GM12878 (cell line): ENCODE data around the gene BCL2. TPM values are rescaled to one million over a fixed set of nuclear protein-coding genes. Genes with fewer than 3 reads are reported as not detected.

Experiments
- ATAC-seq: fragments of 200-7000 bp; cut with Tn5 transposase; 3 replicates; pipeline ENCODE4 v1.9.1; 2020; ENCODE audit warnings: mild to moderate bottlenecking, moderate library complexity
- BruUV-seq: library from RNA; stranded (reverse); fragments of 400-500 nt; replicated peaks from 2 replicates; lab custom pipeline; 2021; lab: Mats Ljungman, UMichigan
- CTCF ChIA-PET: fragments of 300-600 bp; sonication (Branson Sonifier 250); formaldehyde crosslinking; extraction: SDS; loops from one replicate; lab custom pipeline; 2021; ENCODE audit warnings: inconsistent platforms; lab: Yijun Ruan, JAX
- POLR2A ChIA-PET: fragments of 350-600 bp; formaldehyde crosslinking; extraction: SDS; loops from one replicate; lab custom pipeline; 2021; ENCODE audit warnings: inconsistent platforms; lab: Charles Lee
- RAD21 ChIA-PET: fragments of 300-600 bp; sonication (Branson Sonifier 250); formaldehyde crosslinking; loops from one replicate; lab custom pipeline; 2023; ENCODE audit warnings: antibody characterized with exemption; ENCODE audit not compliant: unreplicated experiment; lab: Charles Lee
- SMC1A ChIA-PET: fragments of 300-600 bp; sonication (Branson Sonifier 250); formaldehyde crosslinking; loops from one replicate; lab custom pipeline; 2023; ENCODE audit not compliant: unreplicated experiment, uncharacterized antibody; lab: Charles Lee
- DNase-seq: peaks from one replicate; pipeline ENCODE4 v3.0.0-alpha.2; 2011; ENCODE audit warnings: low read depth, low spot score
- FAIRE-seq: peaks from 3 replicates; lab custom pipeline; 2011; peaks lifted over from hg19 to GRCh38; lab: Jason Lieb, UNC
- H2AFZ ChIP-seq: 2 replicates; pipeline ENCODE4 v1.6.0; 2011; ENCODE audit warnings: low read depth, low read length, control low read depth; ENCODE audit not compliant: control insufficient read depth
- H3K27ac ChIP-seq: 2 replicates; pipeline ENCODE4 v1.5.1; 2011; ENCODE audit warnings: control low read depth; ENCODE audit not compliant: control insufficient read depth, insufficient read depth
- H3K27me3 ChIP-seq, 2 experiments: replicated peaks in 1 of 2; 2 replicates each; pipeline versions ENCODE4 v1.6.0 to v1.6.1; 2011; ENCODE audit warnings: low read length in 1 of 2; ENCODE audit not compliant: control insufficient read depth in 2 of 2, insufficient read depth in 2 of 2
- H3K36me3 ChIP-seq, 2 experiments: 2 replicates each; pipeline ENCODE4 v1.5.1; 2011; ENCODE audit warnings: low read length in 1 of 2; ENCODE audit not compliant: control insufficient read depth in 2 of 2, insufficient read depth in 2 of 2
- H3K4me1 ChIP-seq: 2 replicates; pipeline ENCODE4 v1.6.1; 2011; ENCODE audit warnings: mild to moderate bottlenecking, low read length, moderate library complexity, mixed read lengths; ENCODE audit not compliant: control insufficient read depth, insufficient read depth
- H3K4me2 ChIP-seq: 2 replicates; pipeline ENCODE4 v1.6.0; 2011; ENCODE audit warnings: control low read depth; ENCODE audit not compliant: control insufficient read depth, insufficient read depth
- H3K4me3 ChIP-seq: fragments of 200-600 bp; sonication (generic); 2 replicates; pipeline ENCODE4 v1.5.1; 2016
- H3K79me2 ChIP-seq: 2 replicates; pipeline ENCODE4 v1.6.0; 2011; ENCODE audit warnings: low read length; ENCODE audit not compliant: control insufficient read depth, insufficient read depth
- H3K9ac ChIP-seq: 2 replicates; pipeline ENCODE4 v1.8.0; 2011; ENCODE audit warnings: low read length, control low read depth, mixed read lengths; ENCODE audit not compliant: control insufficient read depth, insufficient read depth
- H3K9me3 ChIP-seq: replicated peaks from 3 replicates; pipeline ENCODE4 v1.5.1; 2011; ENCODE audit warnings: mild to moderate bottlenecking, low read length; ENCODE audit not compliant: control insufficient read depth, insufficient read depth
- H4K20me1 ChIP-seq: 2 replicates; pipeline ENCODE4 v1.6.0; 2011; ENCODE audit not compliant: control insufficient read depth, insufficient read depth
- BRCA1 ChIP-seq: IDR thresholded peaks from 2 replicates; pipeline ENCODE4 v1.6.1; 2011; ENCODE audit warnings: low read depth, low read length, improper control_type of control experiment
- IKZF1 ChIP-seq: fragments of 450-650 bp; conservative IDR thresholded peaks from 2 replicates; pipeline ENCODE4 v1.6.1; 2017; ENCODE audit warnings: antibody characterized with exemption, mild to moderate bottlenecking
- KAT2A ChIP-seq: conservative IDR thresholded peaks from 2 replicates; pipeline ENCODE4 v1.6.1; 2011; ENCODE audit warnings: low read depth, low read length; ENCODE audit not compliant: control insufficient read depth
- MEF2A ChIP-seq: IDR thresholded peaks from 2 replicates; pipeline ENCODE4 v1.6.1; 2011; ENCODE audit warnings: low read depth, mild to moderate bottlenecking, low read length, moderate library complexity; ENCODE audit not compliant: insufficient read depth
- MTA2 ChIP-seq: fragments of 450-650 bp; IDR thresholded peaks from 2 replicates; pipeline ENCODE4 v1.6.1; 2016; ENCODE audit warnings: low read depth, mild to moderate bottlenecking, moderate library complexity
- POLR2AphosphoS2 ChIP-seq: IDR thresholded peaks from 2 replicates; pipeline ENCODE4 v1.6.1; 2011; ENCODE audit warnings: low read depth, mild to moderate bottlenecking, low read length, improper control_type of control experiment, moderate library complexity
- RB1 ChIP-seq: fragments of 450-650 bp; formaldehyde crosslinking; IDR thresholded peaks from 2 replicates; pipeline ENCODE4 v1.6.1; 2017; ENCODE audit warnings: mild to moderate bottlenecking, borderline replicate concordance
- RBBP5 ChIP-seq: fragments of 200-600 bp; sonication (generic); conservative IDR thresholded peaks from 2 replicates; pipeline ENCODE4 v1.6.1; 2016
- RFX5 ChIP-seq: IDR thresholded peaks from 2 replicates; pipeline ENCODE4 v1.6.1; 2011; ENCODE audit warnings: low read depth, low read length, improper control_type of control experiment
- SREBF2 ChIP-seq: IDR thresholded peaks from 2 replicates; pipeline ENCODE4 v1.6.1; 2012; ENCODE audit warnings: mild to moderate bottlenecking, low read length
- SRF ChIP-seq, 2 experiments: IDR thresholded peaks; 2 replicates each; pipeline ENCODE4 v1.6.1; 2011; ENCODE audit warnings: low read depth in 2 of 2, low read length in 2 of 2, mild to moderate bottlenecking in 1 of 2, moderate library complexity in 1 of 2
- YBX1 ChIP-seq: fragments of 450-650 bp; IDR thresholded peaks from 2 replicates; pipeline ENCODE4 v1.6.1; 2016; ENCODE audit warnings: antibody characterized with exemption
- ZNF274 ChIP-seq: IDR thresholded peaks from one replicate; pipeline ENCODE4 v1.8.0; 2011; ENCODE audit not compliant: insufficient read length, insufficient read depth
- ZNF384 ChIP-seq: IDR thresholded peaks from 2 replicates; pipeline ENCODE4 v1.6.1; 2012; ENCODE audit warnings: low read depth, mild to moderate bottlenecking, low read length, improper control_type of control experiment, borderline replicate concordance
- ZNF622 ChIP-seq: fragments of 450-650 bp; IDR thresholded peaks from 2 replicates; pipeline ENCODE4 v1.6.1; 2017; ENCODE audit warnings: mild to moderate bottlenecking, inconsistent platforms
- WGBS: methylation state at CpG from one replicate; pipeline ENCODE4 v1.1.6; 2016; ENCODE audit warnings: low lambda C conversion rate; ENCODE audit not compliant: insufficient replicate concordance, insufficient coverage; ENCODE audit errors: missing lambda C conversion rate; 5-methylcytosine and 5-hydroxymethylcytosine counted together
- in situ Hi-C: fragments of 300-500 bp; cut with MboI; formaldehyde crosslinking; loops from 9 replicates; pipeline ENCODE4 v1.14.3; 2018; ENCODE audit warnings: mixed read lengths
- intact Hi-C: fragments of 100-400 bp; cut with micrococcal nuclease; formaldehyde crosslinking; loops from one replicate; pipeline ENCODE4 v1.14.2; 2022; ENCODE audit not compliant: unreplicated experiment
- polyA plus RNA-seq, 11 experiments: library from polyadenylated mRNA; depleted of rRNA in 4 of 11; unstranded in 6 of 11; stranded (reverse) in 5 of 11; fragments of >200 nt; fragmentation: Nextera tagmentation in 4 of 11; fragmentation: Illumina TruSeq in 1 of 11; extraction: Ambion mirVana in 4 of 11; extraction: Trizol in 1 of 11; gene quantifications; 1 replicate in 1 of 11; 2 replicates in 10 of 11; pipeline versions ENCODE4 v1.2.1 to v1.2.3, GENCODE V29; 2011 to 2016; ENCODE audit warnings: inconsistent platforms in 2 of 11, missing spikeins in 2 of 11, low read depth in 1 of 11
- total RNA-seq, 4 experiments: library from RNA; depleted of rRNA in 3 of 4; stranded (reverse); fragments of >200 nt in 3 of 4; fragmentation: Illumina TruSeq in 1 of 4; extraction: Trizol in 1 of 4; gene quantifications; 2 replicates each; pipeline versions ENCODE4 v1.2.1 to v1.2.3, GENCODE V29; 2013 to 2021
- TF ChIP-seq, protein P1 (sequence below): IDR thresholded peaks from 2 replicates; pipeline ENCODE4 v1.6.1; 2012; ENCODE audit warnings: low read depth, low read length, improper control_type of control experiment
- TF ChIP-seq, protein P2 (sequence below): IDR thresholded peaks from 2 replicates; pipeline ENCODE4 v1.6.1; 2012; ENCODE audit warnings: low read depth, low read length, improper control_type of control experiment
- TF ChIP-seq, protein P3 (sequence below): fragments of 450-650 bp; formaldehyde crosslinking; IDR thresholded peaks from 2 replicates; pipeline ENCODE4 v1.4.0; 2022; ENCODE audit warnings: mild to moderate bottlenecking, moderate library complexity

BCL2 gene
- total and polyA plus RNA-seq, 10 of the 15 experiments (the other 5 are each of a cell fraction or from before 2014, with no cell fraction given) = 4.1 to 47.8 (median 19.3) TPM

DNA sequence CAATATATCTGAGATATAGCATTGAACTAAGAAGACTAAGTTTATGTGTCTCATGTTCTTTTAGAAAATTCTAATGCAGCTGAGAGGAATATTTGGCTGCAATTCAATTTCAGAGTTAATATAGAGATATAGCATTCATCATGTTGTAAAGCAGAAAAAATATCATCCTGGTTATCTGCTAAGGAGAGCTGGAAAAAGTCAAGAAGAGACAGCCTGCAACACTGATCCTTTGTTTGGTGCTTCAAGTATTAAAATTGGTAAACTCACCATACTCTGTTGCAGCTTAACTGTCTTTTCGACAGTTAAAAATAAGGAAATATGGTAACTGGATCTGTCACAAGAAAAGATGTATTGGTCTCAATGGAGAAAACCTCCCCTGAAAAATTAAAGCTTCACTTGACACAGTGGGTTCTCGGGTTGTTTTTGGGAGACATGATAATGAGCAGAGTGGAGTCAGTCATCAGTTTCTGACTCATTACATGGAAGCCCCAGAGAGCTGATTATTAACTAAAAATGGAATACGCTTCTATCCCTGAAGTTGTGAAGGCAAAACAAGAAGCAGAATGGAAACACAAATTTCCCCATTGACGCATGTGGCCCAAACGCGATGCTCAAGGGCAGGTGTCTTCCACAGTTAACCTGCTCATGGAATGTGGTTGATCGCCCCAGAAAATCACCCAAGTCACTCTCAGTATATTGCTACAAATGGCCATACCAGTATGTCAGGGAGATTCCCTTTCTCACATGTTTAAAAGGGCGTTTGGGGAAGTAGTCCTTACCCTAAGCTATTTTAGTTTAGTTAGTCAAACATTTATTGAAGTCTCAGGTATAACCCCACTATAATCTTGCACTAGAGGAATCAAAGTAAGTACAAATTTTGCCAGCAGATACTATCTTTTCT is 8.2 kb downstream of the BCL2 start:
- ChIA-PET POLR2A (interaction anchor here (0.8 to 6.5 kb wide), 23 partner anchors 9 to 179 kb away, joined by 3 to 144 read pairs (median 5); no protein-coding TSS in a partner anchor), RAD21 (interaction anchor here (0.6 to 6.1 kb wide), 31 partner anchors 8 to 179 kb away, joined by 3 to 172 read pairs (median 5); no protein-coding TSS in a partner anchor), CTCF (interaction anchor here (0.7 to 6.6 kb wide), 16 partner anchors 11 to 286 kb away, joined by 3 to 119 read pairs (median 4); no protein-coding TSS in a partner anchor), SMC1A (interaction anchor here (0.7 to 6.8 kb wide), 34 partner anchors 11 to 294 kb away, joined by 3 to 161 read pairs (median 5); partner anchors contain the start of gene VPS4B)
- H3K27me3 ChIP-seq = no peaks in the 10 kb centered on the region
- FAIRE-seq (no peak), DNase-seq (peak; percentile 88), ATAC-seq (peak; percentile 65)
- intact Hi-C loops = loop anchor here (2.0 kb wide), 1 partner anchor 151 kb away; no protein-coding TSS in a partner anchor
- H3K36me3 ChIP-seq = peaks cover 1 to 5% of the 10 kb centered on the region in 2 experiments
- peak overlapping the region; percentile 97 for H3K9ac ChIP-seq
- H2AFZ ChIP-seq = no peak overlapping the region
- no TSS peak for BruUV-seq
- in situ Hi-C loops = no loop called here
- H3K79me2 ChIP-seq = peaks cover 98% of the 10 kb centered on the region
- H3K4me1 ChIP-seq = peaks cover 34% of the 10 kb centered on the region
- H3K4me2 ChIP-seq = peak overlapping the region; percentile 88
- no peaks in the 10 kb centered on the region for H4K20me1 ChIP-seq
- H3K27ac ChIP-seq = peak overlapping the region; percentile 90
- H3K4me3 ChIP-seq = peak overlapping the region; percentile 98
- no peaks in the 10 kb centered on the region for H3K9me3 ChIP-seq
- WGBS = under 1% methylated on average over 8 of the region's 8 CpGs
- TF ChIP-seq, protein P1, sequence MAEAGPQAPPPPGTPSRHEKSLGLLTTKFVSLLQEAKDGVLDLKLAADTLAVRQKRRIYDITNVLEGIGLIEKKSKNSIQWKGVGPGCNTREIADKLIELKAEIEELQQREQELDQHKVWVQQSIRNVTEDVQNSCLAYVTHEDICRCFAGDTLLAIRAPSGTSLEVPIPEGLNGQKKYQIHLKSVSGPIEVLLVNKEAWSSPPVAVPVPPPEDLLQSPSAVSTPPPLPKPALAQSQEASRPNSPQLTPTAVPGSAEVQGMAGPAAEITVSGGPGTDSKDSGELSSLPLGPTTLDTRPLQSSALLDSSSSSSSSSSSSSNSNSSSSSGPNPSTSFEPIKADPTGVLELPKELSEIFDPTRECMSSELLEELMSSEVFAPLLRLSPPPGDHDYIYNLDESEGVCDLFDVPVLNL = no peak
- TF ChIP-seq ZNF384 (no peak), SREBF2 (no peak), POLR2AphosphoS2 (no peak), MTA2 (peak; percentile 97), BRCA1 (no peak), KAT2A (no peak), SRF (IDR thresholded peaks at IDR 0.05; ENCODE audit: low read depth in 2 of 2, low read length in 2 of 2) (0 out of 4 replicates have a peak, but pooled peaks of 1 of the 2 experiments have one; percentile 52), ZNF622 (no peak), IKZF1 (peak; percentile 98), YBX1 (no peak), RB1 (no peak), ZNF274 (no peak), RBBP5 (no peak), MEF2A (0 out of 2 replicates have a peak, but pooled peaks have one; percentile 58), RFX5 (no peak)
- TF ChIP-seq, protein P2, sequence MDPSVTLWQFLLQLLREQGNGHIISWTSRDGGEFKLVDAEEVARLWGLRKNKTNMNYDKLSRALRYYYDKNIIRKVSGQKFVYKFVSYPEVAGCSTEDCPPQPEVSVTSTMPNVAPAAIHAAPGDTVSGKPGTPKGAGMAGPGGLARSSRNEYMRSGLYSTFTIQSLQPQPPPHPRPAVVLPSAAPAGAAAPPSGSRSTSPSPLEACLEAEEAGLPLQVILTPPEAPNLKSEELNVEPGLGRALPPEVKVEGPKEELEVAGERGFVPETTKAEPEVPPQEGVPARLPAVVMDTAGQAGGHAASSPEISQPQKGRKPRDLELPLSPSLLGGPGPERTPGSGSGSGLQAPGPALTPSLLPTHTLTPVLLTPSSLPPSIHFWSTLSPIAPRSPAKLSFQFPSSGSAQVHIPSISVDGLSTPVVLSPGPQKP = no peak
- TF ChIP-seq, protein P3, sequence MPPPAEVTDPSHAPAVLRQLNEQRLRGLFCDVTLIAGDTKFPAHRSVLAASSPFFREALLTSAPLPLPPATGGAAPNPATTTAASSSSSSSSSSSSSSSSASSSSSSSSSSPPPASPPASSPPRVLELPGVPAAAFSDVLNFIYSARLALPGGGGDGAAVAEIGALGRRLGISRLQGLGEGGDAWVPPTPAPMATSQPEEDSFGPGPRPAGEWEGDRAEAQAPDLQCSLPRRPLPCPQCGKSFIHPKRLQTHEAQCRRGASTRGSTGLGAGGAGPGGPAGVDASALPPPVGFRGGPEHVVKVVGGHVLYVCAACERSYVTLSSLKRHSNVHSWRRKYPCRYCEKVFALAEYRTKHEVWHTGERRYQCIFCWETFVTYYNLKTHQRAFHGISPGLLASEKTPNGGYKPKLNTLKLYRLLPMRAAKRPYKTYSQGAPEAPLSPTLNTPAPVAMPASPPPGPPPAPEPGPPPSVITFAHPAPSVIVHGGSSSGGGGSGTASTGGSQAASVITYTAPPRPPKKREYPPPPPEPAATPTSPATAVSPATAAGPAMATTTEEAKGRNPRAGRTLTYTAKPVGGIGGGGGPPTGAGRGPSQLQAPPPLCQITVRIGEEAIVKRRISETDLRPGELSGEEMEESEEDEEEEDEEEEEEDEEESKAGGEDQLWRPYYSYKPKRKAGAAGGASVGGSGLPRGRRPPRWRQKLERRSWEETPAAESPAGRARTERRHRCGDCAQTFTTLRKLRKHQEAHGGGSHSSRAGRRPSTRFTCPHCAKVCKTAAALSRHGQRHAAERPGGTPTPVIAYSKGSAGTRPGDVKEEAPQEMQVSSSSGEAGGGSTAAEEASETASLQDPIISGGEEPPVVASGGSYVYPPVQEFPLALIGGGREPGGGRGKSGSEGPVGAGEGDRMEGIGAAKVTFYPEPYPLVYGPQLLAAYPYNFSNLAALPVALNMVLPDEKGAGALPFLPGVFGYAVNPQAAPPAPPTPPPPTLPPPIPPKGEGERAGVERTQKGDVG (CRISPR knock-in tag) = no peak
